ENCODE measurements around the gene SGCA.

The SGCA gene

DNA sequence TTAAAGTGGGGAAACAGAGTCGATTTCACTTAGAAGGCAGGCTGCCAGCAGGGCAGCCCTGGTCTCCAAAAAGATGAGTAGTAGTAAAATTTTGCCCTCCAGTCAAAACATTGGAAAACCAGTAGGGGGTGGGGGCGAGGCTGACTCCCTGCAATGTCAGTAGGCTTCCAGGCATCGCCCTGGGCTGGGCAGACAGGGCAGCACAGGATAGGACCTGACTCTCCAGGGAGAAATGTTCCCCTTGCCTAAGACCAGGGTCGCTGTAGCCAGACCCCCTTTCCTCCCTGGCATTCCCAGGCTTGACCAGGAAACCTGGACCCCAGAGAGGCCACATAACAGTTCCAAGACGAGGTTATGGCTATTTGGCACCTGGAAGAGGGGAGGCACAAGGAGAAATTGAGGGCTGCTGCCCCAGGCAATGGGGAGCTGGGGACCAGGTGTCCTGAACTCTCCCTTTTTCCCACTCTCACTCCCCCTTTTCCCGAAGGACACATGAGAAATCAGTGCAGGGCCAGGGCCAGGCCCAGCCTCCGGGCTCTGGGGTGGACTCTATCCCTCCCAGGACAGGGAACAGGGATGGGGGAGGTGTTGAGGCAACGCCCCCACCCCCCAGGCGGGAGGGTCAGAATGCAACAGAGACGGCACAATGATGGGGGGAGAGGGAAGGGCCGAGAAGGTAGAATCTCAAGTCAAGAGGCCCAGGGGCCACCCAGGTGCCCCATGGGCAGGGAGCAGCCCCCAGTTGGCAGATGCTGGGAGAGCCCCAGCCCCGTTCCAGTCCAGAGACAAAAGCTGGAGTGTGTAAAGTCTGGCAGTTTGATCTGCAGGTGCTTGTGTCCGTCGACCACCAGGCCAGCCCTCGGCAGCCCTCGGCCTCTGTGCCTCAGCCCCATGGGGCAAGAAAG, 31.3 kb upstream of the SGCA start:
- DNase-seq, result no peak

DNA sequence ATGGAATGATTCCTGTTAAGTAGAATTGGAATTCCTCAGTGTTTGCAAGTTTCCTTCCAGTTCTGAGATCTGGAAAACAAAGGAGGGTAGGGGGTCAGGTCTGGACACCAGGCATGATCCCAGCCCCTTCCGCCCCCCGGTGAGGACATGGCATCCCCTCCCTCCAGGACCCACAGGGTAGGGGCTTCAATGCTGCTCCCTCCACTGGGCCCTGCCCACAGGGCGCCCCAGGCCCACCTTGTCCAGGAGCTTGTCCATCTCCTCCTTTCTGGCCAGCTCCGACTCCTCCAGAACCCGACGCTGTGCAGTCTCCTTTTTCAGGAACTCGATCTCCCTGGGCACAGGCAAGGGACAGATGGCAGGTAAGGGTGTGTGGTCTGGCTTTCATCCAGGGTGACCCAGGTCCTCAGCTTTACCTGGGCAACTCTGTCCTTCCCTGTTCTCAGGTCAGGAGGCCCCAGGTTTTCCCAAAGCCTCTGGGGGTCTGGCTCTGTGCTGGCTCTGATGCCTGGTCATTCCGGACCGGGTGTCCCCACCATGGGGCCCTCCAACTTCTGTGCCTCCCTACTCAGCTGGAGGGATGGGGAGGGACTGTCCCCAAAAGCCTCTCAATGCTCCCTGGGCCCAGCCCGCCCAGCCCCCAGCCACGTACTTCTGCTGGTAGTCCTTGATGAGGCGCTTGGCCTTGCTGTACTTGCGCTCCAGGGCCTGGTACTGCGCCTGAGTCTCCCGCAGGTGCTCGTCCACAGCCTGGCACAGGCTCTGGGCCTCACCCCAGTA, 30.3 kb upstream of the SGCA start:
- no peak for DNase-seq

DNA sequence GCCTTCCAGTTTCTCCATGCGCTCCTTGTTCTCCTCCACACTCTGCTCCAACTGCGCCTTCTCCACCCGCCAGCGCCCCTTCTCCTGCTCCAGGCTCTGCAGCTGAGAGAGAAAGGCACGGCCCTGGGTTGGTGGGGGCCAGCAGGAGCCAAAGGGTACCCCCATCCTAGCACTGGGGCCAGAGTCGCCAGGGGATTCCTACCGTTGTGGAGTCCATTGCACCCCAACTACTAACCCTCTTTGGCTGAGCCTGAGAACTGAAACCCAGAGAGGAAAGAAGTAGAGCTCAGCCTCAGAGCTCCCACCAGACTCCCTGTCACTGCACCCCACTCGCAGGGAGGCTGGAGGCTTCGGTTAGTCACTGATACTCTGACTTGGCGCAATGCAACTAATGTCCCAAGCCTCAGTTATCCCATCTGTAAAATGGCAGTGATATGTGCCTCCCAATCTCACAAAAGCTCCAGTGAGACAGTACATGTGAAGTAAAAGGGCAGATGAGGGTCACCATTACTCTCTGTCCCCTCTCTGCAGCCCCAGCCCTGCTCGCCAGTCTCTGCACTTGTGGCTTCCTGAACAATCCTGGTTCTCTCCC, 29.6 kb upstream of the SGCA start:
- DNase-seq, result no peak

DNA sequence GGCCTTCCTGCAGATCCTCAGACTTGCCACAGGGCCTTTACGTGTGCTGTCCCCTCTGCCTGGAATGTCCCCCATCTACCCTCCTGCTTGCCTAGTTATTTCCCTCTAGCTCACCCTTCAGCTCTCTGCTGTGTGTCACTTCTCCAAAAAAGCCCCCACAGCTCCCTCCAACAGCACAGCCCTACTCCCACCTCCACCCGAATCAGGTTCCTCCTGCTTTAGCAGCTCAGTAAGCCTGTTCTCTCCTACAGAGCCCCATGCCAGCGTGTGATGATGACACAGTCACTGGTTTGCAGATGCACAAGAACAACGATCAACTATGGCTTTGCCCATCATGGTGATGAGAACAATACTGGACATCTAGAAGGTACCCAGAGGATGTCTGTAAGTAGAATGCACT, 28.8 kb upstream of the SGCA start:
- peak; percentile 56 to 92 for DNase-seq

DNA sequence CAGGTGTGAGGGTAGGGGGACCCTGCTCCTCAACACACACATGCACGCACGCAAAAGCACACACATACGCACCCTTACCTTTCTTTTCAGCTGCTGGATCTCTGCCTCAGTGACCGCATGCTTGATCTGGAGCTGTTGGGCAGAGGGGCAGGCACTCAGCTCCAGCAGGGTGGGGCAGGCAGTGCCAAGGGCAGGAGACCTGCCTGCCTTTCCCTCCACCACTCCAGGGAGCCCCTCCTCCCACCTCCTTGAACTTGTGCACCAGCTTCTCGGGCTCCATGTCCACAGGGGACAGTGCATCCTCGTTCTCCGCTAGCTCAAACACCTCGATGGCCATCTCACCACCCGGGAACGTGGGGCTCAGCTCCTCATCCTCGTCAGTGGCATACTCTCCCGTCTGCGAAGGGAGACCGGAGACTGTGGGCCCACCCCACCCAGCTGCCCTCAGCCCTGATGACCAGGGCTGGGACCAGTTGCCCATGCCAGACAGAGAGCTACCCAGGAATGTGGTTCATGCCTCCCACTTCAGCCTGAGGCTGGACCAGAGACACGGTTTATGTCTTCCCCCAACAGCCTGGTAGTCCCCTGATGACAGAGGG, 26.5 kb upstream of the SGCA start:
- DNase-seq, result no peak

DNA sequence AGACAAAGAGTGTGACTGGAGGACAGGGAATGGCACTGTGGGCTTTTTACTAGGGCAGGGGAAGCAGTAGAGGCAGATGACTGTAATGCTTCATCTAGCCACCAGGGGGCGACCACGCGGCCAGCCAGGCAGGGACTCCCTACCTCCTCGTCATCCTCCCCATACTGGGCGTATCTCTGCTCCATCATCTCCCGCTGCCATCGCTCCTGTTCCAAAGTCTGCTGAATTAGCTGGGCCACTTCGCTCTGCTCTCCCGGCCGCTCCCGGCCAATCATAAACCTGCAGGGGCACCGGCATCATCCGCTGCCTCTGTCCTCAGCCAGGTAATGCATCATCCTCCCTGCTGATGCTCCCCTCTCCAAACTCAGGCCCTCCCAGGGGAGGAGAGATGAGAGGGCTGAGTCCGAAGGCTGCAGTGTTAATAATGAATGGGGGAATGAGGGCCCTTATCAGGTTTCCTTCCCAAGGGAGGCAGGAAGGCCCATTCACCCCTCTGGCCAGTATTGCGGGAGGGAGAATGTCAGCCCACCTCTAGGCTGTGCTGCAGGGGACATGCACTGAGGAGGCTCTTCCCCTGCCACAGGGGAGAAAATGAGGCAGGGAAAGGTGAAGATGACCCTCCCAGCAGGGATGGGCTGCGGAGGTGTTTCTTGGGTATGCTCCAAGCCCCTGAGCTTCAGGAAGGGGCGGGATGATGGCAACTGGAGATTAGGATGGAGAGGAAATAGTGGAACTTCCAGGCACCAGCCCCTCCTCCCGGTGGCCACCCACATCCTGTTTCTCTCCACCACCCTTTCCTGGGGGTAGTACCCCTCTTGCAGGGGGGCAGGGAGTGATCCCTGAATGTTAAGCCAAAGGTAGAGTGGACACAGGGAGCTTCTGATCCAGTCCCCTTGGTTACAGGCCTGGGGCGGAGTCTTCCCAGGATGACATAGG, 25.6 kb upstream of the SGCA start:
- peak; percentile 61 to 79 for DNase-seq

DNA sequence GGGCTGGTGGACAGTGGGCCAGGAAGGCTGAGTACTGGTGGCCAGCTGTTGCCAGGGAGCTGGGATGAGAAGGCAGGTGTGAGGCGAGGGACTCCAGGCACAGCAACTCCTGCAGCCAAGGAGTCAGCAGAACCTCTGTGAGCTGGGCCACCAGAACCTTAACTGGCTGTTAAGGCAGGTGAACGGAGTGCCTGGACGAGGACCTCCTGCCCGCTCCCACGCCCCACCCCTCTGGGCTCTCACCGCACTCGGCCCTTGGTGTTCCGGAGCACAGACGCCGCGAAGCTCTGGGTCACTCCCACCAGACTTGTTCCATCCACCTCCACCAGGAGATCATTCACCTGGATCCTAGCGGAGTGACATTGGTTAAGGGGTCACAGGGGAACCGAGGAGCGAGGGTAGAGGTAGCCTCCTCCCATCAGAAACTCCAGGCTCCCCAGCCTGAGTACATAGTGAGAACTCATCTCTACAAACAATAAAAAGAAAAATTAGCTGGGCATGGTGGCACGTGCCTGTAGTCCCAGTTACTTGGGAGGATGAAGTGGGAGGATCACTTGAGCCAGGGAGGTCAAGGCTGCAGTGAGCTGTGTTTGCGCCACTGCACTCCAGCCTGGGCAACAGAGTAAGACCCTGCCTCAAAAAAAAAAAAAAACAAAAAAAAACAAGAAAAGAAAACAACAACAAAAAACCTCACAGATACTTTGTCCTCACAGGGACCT, 24.6 kb upstream of the SGCA start:
- no peak for DNase-seq

DNA sequence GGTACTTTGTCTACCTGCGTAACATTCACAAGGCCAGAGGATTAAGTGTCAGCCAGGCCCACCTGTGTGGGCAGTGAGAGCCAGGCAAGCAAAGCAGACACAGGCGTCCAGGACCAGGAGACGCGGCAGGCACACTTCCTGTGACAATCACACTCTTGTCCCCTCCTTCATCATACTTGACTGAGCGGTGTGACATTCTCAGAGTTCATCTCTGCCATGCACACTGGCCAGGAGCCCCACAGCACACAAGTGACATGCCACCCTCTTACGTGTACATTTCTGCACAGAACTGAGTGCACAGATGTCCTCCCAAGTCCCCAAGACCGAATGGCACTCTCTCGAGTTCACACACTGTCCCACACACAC, 24.1 kb upstream of the SGCA start:
- no peak for DNase-seq

DNA sequence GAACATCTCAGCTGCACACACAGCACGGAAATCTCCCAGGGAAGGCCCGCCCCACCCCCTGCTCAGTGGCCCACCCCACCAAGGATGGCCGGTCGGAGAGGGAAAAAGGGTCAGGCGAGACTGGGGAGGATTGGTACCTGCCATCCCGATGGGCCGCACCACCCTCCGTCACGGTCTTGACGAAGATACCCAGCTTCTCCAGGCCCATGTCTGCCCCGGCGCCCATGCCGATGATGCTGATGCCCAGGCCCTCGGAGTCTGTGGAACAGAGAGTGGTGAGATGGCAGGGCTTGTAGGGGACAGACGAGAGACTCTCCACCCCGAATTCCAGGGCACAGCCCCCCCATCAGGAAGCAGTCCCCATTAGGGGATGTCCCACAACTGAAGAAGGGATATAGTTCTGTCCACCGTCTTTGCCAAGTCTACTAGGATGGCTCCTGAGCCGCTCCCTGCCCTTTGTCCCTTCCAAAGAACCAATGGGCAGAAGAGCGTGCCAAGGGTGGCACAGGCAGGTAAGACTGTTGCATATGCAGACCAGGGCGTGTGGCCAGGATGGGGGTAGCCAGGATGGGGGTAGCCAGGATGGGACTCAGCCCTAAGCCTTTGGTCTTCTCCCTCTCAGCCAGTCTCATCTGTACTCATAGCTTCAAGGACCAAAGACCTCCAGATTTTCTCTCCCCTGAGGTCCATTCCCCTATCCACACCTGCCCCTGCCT, 22.2 kb upstream of the SGCA start:
- no peak for DNase-seq

DNA sequence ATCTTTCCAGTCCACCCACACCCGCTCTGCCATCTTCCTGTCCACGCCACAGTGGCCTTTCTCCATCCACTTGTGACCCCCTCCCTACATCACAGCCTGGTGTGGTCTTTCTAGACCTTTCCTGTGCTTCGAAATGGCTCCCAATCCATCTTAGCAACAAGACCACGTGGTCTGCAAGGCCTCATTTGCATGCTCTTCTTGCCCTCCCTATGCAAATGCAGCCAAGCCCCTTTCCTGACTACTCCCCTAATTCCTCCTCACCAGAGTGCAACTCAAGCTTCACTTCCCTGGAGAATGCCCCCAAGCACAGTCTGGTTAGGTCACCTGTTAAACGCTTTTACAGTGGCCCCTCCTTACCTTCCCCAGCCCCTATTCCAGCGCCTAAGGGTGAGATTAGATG, 21.4 kb upstream of the SGCA start:
- no peak for DNase-seq

DNA sequence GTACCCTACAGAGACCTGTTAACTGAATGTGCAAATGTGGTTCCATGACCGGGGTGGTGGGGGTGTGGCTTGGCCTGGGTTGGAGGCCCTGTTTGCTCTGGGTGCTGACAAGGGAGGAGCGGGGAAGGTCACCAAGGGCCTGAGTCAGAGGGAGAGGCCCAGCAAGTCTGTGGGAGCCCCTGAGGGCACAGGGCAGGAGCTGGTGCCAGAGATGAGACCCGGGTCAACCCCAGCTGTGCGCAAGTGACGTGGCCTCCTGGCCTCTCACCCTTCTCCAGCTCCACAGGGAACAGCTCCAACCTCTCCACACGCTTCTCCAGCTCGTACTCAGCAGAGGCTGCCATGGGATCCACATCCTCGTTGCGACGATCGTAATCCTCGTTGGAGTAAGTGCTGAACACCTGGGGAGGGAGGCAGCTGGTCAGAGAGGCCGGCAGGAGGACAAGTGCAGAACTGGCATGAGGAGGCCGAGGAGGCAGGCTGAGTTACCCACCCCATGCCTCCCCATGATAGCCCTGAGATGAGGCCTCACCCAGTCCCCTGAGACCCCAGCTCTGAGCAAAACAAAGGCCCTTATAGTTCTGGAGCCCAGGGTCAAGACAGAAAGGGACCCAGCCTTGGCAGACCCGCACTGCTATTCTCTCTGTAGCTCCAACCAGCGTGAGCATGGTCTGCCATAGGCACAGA, 20.8 kb upstream of the SGCA start:
- no peak for DNase-seq

DNA sequence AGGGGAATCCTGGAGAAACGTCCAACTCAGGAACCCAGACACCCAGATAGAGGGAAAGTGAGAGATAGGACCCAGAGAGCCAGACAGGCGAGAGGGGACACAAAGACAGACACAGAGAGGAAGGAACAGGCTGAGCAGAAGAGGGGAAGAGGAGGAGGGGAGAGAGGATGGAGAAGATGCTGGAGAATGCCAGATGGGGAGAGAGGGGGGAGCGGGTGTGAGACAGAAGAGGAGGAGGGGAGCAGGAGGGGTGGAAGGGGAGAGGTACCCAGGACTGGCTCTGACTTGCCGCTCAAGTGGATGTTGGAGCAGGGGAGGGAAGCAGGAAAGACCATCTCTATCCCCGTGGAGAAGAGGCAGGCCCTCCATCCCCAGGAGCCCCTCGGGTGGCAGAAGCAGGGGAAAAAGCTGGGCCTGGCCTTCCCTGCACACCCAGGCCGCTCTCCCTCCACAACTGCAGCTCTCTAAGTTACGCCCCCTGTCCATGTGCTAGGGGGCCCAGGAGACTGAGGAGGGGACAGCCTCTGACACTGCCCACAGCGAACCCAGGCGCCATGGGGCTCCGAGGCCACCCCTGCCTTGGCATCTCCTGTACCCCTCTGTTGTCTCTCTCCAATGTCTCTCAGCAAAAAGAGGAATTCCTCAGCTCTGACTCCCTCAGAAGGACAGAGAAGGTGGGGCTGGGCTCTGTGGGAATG, 20.1 kb upstream of the SGCA start:
- DNase-seq, result no peak

DNA sequence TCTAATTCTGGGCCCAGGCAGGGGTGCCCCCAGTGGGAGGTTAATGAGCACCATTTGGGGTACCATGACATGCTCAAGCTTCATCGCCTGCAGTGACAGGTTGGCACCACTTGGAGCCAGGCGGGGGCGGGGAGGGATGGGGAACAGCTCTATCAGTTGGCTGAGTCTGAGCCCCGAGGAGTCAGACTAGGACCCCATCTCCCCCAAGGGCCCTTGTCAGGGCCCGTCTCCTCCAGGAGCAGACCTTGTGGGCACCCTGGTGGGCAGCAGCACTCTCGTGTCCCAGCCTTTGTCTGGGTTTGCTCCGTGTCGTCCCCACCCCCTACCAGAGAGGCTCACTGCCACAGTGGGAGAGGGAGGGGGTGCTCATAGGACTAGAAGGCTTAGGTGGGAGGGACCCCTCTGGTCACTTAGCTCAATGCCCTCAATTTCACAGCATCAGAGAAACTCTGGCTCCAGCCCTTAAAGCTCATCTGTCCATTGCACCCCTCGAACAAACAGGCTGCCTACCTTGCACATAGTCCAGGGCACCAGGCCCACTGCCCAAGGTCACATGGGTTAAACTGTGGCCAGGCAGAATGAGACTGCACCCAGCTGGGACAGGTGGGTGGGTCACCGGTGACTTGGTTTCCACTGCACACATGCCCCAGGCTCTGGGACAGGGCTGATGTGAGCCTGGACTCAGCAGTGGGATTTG, 19.4 kb upstream of the SGCA start:
- DNase-seq, result no peak

DNA sequence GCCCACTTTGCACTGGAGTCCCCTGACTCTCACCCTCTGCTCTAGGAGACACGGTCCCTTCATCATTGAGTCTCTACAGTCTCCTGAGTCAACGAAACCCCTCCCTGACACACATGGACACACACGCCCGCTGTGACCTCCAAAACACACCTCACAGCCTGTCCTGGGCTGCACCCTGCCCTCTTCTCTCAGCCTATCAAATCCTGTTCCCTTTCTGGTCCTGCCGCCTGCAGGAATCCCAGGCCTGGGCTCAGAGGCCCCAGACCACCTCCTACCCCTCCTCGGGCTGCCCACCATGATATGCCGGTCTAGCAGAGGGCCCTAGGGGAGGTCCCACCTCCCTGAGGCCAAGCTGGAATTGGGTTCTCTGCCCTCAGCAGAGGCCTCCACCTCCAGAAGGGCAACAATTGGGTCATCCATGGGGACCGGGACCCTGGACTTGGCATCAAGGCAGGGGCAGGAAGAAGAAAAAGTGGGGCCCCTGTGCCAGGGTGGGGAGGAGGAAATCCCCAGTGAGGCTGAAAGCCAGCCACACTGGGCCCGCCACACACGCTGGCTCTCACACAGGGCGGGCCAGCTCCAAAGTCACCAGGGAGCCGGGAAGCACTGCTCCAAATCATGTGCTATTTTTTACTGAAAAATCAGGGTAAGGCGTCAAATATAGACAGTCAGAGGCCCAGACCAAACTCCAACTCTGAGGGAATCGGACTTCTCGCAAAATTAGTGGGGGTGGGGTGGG, 18.7 kb upstream of the SGCA start:
- DNase-seq, result peak in 1 of 2 donors; percentile 16

DNA sequence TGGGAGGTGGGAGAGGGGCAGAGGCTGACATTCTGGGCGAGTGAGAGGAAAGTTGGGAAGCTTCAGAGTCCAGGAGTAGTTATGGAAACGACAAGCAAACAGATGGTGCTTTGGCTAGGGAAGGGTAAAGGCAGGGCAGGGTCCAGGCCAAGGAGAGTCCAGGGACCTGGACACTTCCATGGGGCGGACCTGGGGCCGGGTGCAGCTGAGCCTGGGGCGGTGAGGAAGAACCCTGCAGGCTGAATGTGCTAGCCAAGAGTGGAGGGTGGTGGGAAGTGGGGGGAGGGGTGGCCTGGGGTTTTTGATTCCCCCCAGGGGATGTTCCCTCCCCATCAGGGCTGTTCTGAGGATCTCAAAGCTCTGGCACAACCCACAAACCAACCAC, 18.0 kb upstream of the SGCA start:
- DNase-seq, result no peak

DNA sequence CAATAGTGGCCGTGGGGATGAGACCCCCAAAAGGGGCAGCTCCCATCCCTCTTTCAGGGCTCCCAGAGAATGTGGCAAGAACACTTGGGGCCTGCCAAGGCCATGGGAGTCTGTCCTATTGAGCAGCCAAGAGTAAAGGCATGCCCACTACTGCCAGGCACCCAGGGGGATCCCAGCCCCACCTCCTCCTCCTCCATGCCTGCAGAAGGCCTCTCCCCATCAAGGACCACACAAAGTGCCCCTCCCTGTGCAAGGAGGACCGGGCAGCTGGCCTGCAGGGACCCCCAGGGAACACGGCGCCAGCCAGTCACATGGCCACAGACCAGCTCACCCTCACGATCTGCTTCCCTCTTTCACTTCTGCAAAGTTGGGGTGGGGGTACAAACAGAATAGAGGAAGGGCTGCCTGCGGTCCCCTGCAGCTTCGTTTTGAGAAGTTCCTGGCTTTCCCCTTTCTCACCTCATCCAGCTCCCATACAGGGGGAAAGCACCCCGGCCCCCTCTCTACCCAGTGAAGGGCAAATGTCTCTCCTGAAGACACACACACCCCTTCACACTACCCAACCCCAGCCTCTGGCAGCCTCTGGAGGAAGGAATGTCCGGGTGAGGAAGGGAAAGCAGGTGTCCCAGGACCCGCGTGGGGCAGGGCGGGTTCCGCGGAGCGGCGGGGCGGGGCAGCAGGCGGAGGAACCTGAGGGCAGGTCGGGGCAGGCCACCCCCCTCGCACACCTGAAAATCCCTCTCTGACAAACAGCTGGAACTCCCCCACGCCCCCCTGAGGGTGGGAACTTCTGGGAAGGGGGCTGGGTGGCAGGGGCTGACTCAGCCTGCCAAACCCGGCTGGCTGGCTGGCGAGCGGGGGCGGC, 17.3 kb upstream of the SGCA start:
- DNase-seq, result peak; percentile 83 to 94

DNA sequence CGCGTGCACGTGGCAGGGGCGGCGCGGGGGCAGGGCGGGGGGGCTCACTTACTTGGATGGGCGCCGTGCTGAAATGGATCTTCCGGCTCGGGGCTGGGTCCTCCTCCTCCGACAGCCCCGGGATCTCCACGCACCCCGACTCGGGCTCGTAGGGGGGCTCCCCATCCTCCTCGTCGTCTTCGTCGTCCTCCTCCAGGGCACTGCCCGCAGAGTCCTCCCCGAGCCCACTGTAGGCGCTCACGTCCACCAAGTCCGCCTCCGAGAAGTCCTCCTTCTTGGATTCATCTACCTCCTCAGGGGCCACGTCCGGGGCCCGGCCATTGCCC, 16.8 kb upstream of the SGCA start:
- DNase-seq, result no peak
